Brain microvascular endothelial cell (primary cell): ENCODE data around the gene AKAP17A.
A peak's percentile ranks its signal among the peaks of the same experiment; 100 is the strongest.

Experiments used
- DNase-seq: peaks from one replicate; pipeline ENCODE4 v3.0.0-alpha.2; 2020
- H3K27ac ChIP-seq: fragments of 250-450 bp; sonication (Bioruptor Pico); 2 replicates; pipeline ENCODE4 v1.5.1; 2020; ENCODE audit warnings: mild to moderate bottlenecking, moderate library complexity
- H3K27me3 ChIP-seq: fragments of 250-450 bp; sonication (Bioruptor Pico); replicated peaks from 2 replicates; pipeline ENCODE4 v1.5.1; 2020; ENCODE audit warnings: mild to moderate bottlenecking
- H3K36me3 ChIP-seq: fragments of 250-450 bp; sonication (Bioruptor Pico); replicated peaks from 2 replicates; pipeline ENCODE4 v1.5.1; 2020; ENCODE audit warnings: mild to moderate bottlenecking
- H3K4me3 ChIP-seq: 2 replicates; pipeline ENCODE4 v1.5.1; 2011; ENCODE audit warnings: low read depth, mild to moderate bottlenecking, control low read depth, low read length, moderate library complexity
- CTCF ChIP-seq: IDR thresholded peaks from 2 replicates; pipeline ENCODE4 v1.5.1; 2011; ENCODE audit warnings: low read depth, mild to moderate bottlenecking, moderate library complexity, low read length, control low read depth, inconsistent platforms; ENCODE audit errors: missing control alignments
- in situ Hi-C: cut with HindIII; loops from 2 replicates; pipeline ENCODE4 v1.10.0; 2017; ENCODE audit warnings: low sequenced_read_pairs, low pct_ligation_motif_present

Gene AKAP17A

GRCh38 chrX:1591102-1591862, at the start of gene AKAP17A:
TSS of gene AKAP17A (plus strand) at chrX:1591604. CDS start at chrX:1593463, 1,859 bp downstream.
- H3K36me3 ChIP-seq: peaks cover 24% of the 10 kb centered on the region
- peak within 1 kb of the TSS; percentile 86 for H3K27ac ChIP-seq
- no peak for TF ChIP-seq CTCF
- in situ Hi-C loops: no loop called here
- no peaks in the 10 kb centered on the region for H3K27me3 ChIP-seq
- peak; percentile 83 for DNase-seq
- peak within 1 kb of the TSS; percentile 92 for H3K4me3 ChIP-seq

GRCh38 chrX:1542994-1543725, 48.2 kb upstream of the AKAP17A start:
- in situ Hi-C loops: no loop called here
- Histone ChIP-seq H3K27me3 (no peaks in the 10 kb centered on the region), H3K4me3 (no peak overlapping the region), H3K36me3 (no peaks in the 10 kb centered on the region), H3K27ac (no peak overlapping the region)
- no peak for TF ChIP-seq CTCF
- DNase-seq: no peak

GRCh38 chrX:1545776-1546408, 45.5 kb upstream of the AKAP17A start:
- in situ Hi-C loops: no loop called here
- Histone ChIP-seq H3K27me3 (no peaks in the 10 kb centered on the region), H3K4me3 (no peak overlapping the region), H3K27ac (no peak overlapping the region), H3K36me3 (no peaks in the 10 kb centered on the region)
- no peak for TF ChIP-seq CTCF
- DNase-seq: no peak

GRCh38 chrX:1546691-1547251, 44.6 kb upstream of the AKAP17A start:
- Histone ChIP-seq H3K27me3 (no peaks in the 10 kb centered on the region), H3K36me3 (no peaks in the 10 kb centered on the region), H3K4me3 (no peak overlapping the region), H3K27ac (no peak overlapping the region)
- no peak for DNase-seq
- no peak for TF ChIP-seq CTCF
- in situ Hi-C loops: no loop called here

GRCh38 chrX:1551959-1552546, 39.4 kb upstream of the AKAP17A start:
- no peaks in the 10 kb centered on the region for H3K27me3 ChIP-seq
- TF ChIP-seq CTCF: no peak
- in situ Hi-C loops: no loop called here
- no peaks in the 10 kb centered on the region for H3K36me3 ChIP-seq
- H3K4me3 ChIP-seq: no peak overlapping the region
- DNase-seq: no peak
- no peak overlapping the region for H3K27ac ChIP-seq
